GM21526 (cell line): ENCODE measurements around the gene YIPF1.
A peak's percentile ranks its signal among the peaks of the same experiment; 100 is the strongest.

Experiments
- ATAC-seq: cut with Tn5 transposase; IDR thresholded peaks from one replicate; pipeline ENCODE4 v1.9.1; 2021; ENCODE audit warnings: moderate library complexity; ENCODE audit not compliant: unreplicated experiment, low FRiP score

Gene YIPF1

DNA sequence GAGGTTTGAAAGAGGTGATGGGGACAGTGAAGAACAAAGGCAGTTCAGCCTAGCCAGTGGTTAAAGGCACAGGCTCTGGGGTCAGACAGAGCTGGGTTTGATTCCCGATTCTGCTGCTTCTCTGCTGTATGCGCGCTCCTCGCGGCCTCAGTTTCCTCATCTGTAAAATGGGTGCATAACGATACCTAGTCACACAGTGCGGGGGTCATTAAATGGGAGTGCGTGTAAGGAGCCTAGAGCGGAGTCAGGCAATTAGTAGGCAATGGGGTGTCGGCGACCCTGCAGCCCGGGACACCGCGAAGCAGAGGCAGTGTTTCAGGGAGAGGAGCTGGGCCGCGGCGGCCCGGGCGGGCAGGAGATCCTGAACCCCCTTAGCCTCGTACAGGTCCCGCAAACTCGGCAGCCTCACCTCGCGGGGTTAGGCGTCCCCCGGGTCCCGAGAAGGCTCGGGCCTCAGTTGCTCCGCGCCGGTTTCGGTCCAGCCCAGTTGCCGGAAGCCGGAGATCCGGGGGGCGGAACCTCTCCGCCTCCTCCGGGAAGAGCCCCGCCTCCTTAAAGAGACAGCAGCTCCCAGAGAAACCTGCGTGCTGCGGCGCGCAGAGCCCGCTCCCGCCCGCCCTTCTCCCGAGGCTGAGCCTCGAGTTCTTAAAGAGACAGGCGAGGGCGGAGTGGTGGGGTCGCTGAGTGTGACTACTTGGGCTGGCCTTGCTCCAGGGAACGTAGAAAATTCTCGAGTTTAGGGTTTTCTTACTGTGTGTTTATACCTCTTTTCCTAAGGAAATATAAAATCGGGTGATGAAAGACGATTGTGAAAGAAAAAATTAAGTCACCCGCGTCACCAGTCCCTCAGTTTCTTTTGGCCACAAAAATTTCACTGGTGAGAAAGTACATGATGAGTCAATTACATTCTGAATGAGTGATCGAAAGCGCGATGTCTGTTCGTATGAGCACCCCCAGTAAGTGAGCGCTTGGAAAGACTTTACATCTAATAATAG lies at the start of gene YIPF1:
Gene YIPF1 (minus strand): TSS at position 494 of the 995 bp plus-strand sequence. CDS start 860 bp downstream, outside the sequence.
- ATAC-seq, result peak; percentile 81

DNA sequence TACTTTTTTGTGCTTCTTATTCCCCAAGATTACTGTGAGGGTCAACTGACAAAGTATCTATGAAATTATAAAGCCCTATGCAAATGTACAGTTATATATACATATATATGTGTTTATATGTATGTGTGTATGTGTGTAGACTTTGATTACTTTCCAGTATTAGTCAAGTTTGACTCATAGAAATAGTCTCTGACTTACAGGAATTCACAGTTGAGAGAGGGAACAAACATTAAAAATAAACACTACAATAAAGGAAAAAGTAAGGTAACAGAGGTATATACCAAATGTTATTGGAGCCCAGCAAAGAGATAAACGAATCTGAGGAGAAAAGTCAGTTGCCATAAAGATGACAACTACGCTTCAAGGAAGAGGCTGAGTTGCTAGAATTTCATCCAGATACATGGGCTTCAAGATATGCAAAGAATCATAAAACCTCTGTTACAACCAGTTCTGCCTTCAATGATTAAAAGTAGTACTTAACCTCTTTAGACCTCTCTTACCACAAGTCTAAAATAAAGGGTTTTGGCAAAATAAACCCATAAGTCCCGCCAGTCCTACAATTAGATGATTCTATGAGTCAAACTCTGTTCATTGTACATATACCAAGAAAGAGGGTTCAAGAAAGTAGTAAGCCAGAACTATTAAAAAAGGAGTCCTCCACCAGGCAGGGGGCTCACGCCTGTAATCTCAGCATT lies 48.7 kb upstream of the YIPF1 start:
- no peak for ATAC-seq

DNA sequence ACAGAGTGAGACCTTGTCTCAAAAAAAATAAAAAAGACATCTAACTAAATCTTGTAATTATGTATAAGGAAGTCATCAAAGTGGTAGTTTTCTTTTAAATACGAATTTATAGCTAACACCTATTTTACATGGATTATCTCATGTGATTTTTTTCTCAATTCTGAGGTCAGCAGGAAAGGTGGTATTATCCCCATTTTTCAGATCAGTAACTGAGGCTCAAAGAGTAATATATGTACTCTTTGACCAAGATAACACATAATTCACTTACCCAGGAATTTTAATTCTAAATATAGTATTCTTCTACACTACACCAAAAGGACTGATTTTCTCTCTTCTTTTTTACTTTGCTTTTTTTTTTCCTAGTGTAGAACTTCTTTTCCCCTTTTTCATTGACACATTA lies 46.8 kb upstream of the YIPF1 start:
- no peak for ATAC-seq

DNA sequence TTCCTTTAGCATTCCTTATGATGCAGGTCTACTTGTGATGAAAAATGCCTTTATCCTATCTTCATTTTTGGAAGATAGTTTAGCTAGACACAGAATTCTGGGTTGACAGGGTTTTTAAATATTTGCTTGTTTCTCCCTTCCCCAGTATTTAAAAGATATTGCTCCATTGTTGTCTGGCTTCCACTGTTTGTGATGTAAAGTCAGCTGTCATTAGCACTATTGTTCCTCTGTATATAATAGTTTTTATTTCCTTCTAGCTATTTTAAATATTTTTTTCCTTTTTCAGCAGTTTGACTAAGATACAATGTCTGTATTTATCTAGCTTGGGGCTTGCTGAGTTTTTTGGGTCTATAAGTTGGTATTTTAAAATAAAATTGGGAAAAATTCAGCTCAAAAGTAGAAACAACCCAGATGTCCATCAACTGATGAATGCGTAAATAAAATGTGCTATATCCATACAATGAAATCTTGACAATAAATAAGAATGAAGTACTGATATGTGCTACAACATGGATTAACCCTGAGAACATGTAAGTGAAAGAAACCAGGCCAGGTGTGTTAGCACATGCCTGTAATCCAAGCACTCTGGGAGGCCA lies 44.7 kb upstream of the YIPF1 start:
- no peak for ATAC-seq

DNA sequence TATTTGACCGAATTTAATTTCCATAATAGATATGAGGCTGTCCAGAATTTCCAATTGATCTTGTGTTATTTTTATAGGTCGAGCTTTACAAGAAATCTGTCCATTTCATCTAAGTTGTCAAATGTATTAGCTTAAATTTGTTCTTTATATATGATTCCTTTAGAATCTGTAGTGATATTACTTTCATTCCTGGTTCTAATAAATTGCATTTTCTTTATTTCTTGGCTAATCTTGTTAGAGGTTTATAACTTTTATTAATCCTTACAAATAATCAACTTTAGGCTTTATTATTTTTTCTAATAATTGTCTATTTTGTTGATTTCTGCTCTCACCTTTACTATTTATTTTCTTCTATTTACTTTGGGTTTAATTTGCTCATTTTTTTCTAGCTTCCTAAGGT lies 41.9 kb upstream of the YIPF1 start:
- no peak for ATAC-seq

DNA sequence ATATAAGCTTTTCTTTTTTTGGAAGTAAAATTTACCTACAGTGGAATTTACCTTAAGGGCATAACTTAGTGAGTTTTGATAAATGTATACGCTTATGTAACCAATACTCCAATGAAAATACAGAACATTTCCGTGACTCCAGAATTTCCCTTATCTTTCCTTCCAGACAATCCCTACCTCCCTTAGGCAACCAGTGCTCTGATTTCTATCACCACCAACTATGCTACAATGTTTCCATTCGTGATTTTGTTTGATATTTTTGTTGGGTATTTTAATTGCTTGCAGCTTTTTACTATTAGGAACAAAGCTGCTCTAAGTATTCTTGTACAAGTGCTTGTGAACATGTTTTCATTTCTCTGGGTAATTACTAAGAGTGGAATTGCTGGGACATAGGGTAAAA lies 41.3 kb upstream of the YIPF1 start:
- no peak for ATAC-seq

DNA sequence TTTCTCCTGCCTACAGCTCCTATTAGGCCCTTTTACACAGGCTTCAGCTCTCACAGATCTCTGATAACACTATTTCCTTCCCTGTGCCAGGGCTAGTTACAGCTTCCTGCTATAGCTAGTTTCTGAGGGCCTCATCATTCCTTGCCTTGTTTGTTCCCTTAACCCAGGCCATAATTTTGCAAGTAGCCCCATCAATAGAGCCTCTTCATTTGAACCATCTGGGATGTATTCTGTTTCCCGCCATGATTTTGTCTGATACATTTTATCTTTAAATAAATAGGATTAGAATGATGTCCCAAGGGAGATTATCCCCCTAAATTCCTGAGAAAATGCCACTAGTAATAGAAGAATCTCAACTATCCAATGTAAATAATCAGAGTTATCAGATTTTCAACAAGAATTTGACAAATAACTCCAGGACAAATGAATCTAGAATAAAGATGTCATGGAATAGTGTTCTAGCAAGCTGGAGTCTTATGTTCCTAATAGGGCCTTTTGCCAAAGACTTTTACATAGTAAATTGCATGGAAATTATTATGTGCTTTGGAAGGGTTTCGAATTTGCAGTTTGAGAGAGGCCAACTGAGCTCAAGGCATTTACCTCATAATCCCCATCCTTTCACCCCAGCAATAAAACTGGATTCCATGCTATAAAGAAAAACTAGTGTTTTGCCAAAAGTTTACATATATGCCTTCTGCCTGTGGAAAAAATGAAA lies 39.8 kb upstream of the YIPF1 start:
- ATAC-seq, result no peak

DNA sequence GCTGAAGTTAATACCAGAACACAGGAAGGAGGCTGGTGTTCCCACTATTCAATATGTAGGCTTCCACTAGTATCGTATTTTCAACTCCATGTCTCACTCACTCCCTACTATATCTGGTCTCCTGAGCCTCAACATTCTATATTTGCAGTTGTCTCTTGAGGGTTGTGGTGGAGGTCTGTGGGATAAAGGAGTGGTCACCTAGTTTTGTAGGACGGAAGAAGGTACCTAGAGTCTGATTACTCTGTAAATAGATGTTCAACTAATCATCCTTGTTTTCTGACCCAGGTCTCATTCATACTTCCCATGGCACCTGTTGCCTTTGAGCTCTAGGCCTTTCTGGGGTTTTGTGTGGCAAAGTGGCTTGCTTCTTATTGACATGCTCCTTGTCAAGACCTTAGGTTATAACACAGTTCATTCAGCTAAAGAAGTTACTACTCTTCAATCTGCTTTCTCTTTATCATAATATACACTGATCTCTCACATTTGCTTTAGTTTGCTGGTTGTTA lies 37.8 kb upstream of the YIPF1 start:
- no peak for ATAC-seq

DNA sequence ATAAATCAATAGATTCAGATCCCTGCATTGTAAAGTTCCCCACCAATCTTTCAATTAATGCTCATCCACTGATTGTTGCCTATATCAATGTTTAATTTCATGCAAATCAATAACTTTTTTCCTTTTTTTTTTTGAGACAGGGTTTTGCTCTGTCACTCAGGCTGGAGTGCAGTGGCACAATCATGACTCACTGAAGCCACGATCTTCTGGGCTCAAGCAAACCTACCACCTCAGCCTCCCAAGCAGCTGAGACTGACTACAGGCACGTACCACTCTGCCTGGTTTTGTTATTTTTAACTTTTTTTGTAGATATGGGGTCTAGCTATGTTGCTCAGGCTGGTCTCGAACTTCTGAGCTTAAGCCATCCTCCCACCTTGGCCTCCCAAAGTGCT lies 30.1 kb upstream of the YIPF1 start:
- ATAC-seq, result no peak

DNA sequence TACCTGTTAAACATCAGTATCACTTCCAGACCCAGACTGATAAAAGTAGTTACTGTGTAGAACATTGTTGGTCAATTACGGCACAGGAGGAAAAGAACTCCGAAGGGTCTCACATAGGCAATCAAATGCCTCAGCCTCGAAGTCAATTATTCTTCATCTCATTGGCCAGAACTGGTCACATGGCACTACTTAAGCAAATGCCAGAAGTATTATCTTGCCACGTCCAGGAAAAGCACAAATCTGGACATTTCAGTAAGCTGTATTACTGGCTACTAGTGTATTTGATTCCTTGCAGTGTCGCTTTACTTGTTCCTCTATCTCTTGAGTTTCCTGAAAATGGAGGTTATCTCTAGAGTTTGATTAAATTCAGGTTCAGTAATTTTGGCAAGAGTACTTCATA lies 28.7 kb upstream of the YIPF1 start:
- ATAC-seq, result no peak

DNA sequence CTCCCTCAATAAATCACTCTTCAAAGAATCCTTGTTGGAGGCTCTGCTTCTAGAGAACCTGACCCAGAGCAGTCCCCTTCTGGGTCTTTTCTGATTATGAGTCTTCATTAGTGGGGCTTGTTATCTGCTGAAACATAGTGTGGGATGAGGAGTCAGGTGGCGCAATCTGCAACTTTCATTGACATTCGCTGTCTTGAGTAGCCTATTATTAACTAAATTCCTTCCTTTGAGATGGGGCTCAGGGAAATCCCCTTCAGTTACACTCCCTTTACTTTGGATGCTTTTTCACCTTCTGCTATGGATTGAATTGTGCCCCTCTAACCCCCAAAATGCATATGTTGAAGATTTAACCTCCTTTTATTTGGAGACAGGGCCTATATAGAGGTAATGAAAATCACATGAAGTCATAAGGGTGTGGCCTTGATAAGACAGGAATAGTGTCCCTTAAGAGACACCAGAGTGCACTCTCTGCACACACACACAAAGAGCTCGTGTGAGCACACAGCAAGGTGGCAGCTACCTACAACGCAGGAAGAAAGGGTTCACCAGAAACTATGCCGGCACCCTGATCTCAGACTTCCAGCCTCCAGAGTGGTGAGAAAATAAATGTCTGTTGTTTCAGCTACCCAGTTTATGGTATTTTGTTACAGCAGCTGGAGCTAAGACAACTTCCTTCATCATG lies 23.9 kb upstream of the YIPF1 start:
- no peak for ATAC-seq

DNA sequence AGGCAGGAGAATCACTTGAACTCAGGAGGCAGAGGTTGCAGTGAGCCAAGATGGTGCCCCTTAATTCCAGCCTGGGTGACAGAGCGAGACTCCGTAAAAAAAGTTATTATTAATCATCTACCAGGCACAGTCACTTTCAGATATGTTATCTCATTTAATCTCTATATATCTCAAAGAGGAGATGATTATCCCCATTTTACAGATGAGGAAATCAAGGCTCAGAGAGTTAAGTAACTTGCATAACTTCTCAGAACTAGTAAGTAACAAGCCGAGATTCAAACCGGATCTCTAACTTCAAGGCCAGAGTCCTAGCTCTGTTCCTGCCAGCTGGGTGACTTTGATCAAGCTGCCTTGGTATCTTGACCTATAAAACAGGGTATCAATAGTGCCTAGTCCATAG lies 21.8 kb upstream of the YIPF1 start:
- ATAC-seq, result no peak

DNA sequence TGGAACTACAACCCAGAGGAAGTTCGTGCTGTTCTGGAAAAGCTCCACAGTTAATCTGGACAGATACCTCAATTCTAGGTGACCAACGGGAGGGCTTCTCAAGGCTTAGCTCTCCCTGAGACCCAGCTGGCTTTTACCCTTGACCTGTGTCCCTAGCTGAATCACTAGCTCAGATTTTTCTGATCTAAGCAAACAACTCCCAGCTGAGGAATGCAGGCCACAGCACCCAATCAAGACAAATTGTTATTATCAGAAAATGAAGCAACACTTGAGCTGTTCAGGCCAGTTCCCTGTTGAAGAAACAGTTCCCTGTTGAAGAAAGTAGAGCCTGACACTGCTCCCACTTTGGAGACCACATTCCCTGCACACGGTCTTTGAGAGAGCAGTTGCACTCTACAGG lies 20.3 kb upstream of the YIPF1 start:
- no peak for ATAC-seq

DNA sequence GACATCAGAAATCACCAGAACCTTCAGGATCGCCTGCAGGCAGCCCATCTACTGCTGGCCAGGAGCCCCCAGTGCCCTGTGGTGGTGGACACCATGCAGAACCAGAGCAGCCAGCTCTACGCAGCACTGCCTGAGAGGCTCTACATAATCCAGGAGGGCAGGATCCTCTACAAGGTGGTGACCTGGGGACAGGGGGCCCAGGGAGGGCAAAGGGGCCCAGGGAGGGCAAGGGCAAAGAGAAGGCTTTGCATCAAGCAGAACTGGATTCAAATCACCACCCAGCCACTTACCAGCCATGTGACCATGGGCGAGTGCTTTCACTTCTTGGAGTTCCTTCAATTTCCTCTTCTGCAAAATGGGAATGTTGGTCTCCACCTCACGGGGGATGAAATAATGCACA lies 16.5 kb upstream of the YIPF1 start:
- no peak for ATAC-seq

DNA sequence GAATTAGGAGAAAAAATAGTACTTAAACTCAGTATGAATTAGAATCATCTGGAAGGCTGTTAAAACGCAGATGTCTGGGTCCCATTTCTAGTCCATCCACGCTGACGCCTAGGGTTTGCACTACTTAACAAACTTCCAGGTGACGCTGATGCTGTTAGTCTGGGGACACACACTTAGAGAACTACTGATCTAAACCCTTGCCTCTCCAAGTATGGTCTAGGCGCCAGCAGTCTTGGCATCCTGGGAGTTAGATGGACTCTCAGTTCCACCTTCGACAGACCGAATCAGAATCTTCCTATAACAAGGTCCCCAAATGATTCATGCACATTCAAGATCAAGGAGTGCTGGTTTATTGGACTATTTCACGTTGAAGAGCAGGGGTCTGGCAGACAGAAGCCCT lies 15.9 kb upstream of the YIPF1 start:
- ATAC-seq, result no peak

DNA sequence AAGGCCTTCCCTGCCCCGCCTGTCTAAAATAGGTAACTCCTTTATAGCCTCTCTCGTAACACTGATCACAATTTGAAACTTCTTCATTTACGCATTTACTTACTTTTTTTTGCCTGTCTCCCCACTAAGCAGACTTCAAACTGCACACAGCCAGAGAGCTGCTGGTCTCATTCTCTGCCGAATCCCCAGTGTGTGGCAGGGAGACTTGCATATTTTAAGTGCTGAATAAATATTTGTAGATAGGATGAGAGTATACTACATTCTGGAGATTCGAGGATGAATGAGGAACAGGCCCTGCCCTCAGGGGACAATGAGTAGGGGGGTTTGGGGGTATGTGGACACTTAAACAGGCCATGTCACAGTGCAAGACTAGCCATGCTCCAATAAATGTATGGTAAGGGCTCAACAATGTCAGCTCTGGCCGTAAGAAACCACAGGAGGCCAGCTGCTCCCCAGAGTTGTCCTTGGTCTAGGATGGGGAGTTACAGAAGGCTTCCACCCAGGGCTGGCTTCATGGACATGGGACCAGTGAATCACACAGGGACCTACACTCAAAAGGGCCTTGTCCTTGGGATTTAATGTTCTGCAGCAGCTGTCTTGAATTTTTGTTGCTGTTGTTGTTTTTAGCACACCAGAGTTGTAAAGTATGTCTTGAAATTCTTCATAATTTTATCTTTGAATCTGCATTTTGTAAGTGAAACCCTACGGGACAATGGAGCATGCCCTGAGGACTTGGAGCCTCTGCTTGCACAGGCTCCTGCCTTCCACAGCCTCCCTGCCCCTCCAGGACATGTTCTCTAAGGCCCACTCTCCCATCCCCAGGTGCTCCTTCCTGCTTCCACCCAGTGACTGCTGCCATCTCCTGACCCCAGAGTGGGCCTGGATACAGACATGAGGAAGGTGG lies 12.9 kb upstream of the YIPF1 start:
- ATAC-seq, result no peak

DNA sequence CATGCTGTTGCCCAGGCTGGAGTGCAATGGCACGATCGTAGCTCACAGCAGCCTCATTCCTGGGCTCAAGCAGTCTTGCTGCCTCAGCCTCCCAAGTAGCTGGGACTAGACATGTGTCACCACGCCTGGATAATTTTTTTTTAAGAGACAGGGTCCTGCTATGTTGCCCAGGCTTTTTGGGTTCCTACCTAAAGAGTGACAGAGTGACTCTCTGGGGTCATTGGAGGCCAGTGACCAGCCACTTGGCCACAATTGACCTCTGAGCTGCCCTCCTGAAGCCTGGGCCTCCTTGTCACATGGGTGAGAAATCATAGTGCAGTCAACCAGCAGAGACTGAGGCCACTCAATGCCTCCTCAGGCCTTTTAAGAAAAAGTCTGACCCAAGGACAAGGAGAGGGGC lies 10.1 kb upstream of the YIPF1 start:
- ATAC-seq, result no peak

DNA sequence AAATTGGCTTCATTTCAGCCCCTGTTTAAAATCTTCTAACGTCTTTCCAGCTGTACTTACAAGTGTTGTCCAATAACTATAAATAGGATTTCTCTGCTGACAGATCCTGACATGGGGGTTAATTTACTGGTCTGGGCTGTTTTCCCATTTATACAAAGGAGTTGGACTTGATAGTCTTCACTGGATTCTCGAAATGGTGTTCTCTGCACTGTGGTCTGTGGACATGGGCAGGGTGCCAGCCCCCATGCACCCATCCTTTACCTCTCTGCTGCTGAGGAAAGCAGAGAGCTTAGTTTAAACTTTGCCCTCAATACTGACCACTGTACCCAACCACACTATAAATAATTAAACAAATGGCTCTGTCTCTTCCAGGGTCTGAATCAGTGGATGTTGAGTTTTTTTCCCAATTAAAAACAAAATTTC lies 9.6 kb upstream of the YIPF1 start:
- no peak for ATAC-seq

DNA sequence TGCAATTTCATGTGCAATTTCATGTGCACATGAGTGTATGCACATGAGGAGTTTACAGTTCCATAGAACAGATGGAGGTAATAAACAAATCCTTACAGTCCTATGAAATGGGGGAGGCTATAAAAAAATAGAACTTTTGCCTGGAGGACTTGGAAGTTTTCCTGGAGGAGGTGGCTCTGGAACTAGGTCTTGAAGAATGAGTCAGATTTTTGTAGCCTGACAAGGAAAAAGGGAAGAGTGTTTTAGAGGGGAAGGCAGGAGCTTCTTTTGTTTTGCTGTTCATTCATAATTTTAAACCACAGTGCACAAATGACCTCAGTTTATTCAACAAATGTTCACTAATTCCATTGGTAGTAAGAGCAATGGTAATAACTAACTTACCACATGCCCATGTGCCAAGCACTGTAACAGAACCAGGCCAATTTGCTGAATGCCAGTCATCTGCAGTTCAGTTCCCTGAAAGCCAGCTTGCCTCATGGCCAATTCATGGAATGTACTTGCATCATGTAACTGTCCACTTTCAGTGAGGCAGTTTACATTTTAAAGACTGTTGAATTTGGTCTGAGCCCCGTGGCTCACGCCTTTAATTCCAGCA lies 7.1 kb upstream of the YIPF1 start:
- ATAC-seq, result no peak
